Loucy (cell line): ENCODE results near the gene COX19.

Experiments used
- CTCF ChIP-seq: fragments of 200-600 bp; sonication (generic); conservative IDR thresholded peaks from 2 replicates; pipeline ENCODE4 v1.5.1; 2014; ENCODE audit warnings: mild to moderate bottlenecking, antibody characterized with exemption, low read length
- EZH2phosphoT487 ChIP-seq: fragments of 200-600 bp; IDR thresholded peaks from 2 replicates; pipeline ENCODE4 v1.6.1; 2018; ENCODE audit warnings: antibody characterized with exemption, mild to moderate bottlenecking, moderate library complexity, borderline replicate concordance

DNA sequence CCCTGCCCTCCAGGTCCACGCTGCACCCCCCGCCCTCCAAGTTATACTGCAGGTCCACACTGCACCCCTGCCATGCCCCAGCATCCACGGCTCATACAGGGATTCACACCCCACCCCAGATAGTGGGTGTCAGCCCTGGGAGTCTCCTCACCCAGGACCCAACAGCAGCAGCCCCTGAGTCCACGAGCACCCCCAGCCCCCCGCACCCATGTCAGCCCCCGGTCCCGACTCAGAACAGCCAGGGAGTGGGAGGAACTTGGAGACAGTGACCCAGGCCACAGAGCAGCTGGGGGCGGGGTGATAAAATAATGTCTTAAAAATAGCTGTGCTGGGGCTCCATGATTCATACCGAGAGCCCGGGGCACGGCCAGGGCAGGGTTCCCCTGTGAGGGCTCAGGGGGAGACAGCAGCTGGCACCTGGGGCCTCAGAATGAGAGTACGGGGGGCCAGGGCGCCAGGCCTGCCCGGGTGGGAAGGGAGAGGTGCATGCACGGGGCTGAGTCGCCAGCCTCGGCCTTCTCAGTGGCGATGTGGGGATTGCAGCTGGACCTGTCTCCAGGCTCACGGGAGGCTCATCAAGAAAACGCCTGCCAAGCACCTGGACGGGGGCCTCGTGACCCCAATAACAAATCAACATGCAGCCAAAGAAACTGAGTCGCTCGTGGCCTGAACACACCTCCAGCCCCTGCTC lies 50.7 kb downstream of the COX19 start:
- TF ChIP-seq CTCF (no peak), EZH2phosphoT487 (no peak)
